HUES64 (cell line): Measurements from ENCODE around the gene NKAIN1.
"Not testable (repeated sequence)": the region's sequence is repeated elsewhere in the genome, so short reads cannot be mapped to it uniquely, and the experiment has no call there.

Experiments
- H3K27ac ChIP-seq: 2 replicates; pipeline ENCODE4 v1.7.0; 2013; ENCODE audit warnings: low read depth, low read length, inconsistent platforms
- H3K27me3 ChIP-seq: 2 replicates; pipeline ENCODE4 v1.6.1; 2013; ENCODE audit warnings: mild to moderate bottlenecking, low read length; ENCODE audit not compliant: insufficient read depth
- H3K36me3 ChIP-seq: 2 replicates; pipeline ENCODE4 v1.6.1; 2013; ENCODE audit warnings: mild to moderate bottlenecking, low read length; ENCODE audit not compliant: insufficient read depth
- H3K4me1 ChIP-seq: 2 replicates; pipeline ENCODE4 v1.6.1; 2013; ENCODE audit warnings: mild to moderate bottlenecking, low read length, moderate library complexity; ENCODE audit not compliant: insufficient read depth
- H3K4me3 ChIP-seq: 2 replicates; pipeline ENCODE4 v1.5.1; 2013; ENCODE audit warnings: mild to moderate bottlenecking, low read length, moderate library complexity
- H3K9ac ChIP-seq: 2 replicates; pipeline ENCODE4 v1.6.1; 2013; ENCODE audit warnings: mild to moderate bottlenecking, low read depth, low read length
- H3K9me3 ChIP-seq: 2 replicates; pipeline ENCODE4 v1.6.1; 2013; ENCODE audit warnings: low read depth, low read length; ENCODE audit not compliant: insufficient read depth
- WGBS: fragments of 150-250, 120-280 bp; methylation state at CpG from one replicate; pipeline ENCODE4 v1.1.7; 2013; ENCODE audit warnings: missing lambda C conversion rate; 5-methylcytosine and 5-hydroxymethylcytosine counted together

The NKAIN1 gene

DNA sequence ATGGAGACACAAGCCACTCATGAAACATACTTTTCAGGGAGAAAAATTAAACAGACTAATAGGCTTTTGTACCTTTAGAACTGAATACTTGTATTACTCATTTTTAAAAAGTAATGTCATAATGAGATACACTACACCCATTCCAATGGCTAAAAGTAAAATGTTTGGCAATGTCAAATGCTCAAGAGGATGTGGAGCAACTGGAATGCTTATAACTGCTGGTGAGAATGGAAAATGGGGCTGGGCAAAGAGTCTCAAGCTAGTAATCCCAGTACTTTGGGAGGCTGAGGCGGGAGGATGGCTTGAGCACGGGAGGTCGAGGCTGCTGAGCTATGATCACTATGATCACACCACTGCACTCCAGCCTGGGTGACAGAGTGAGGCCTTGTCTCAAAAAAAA is 86.3 kb downstream of the NKAIN1 start:
- Histone ChIP-seq H3K4me3 (no peak overlapping the region), H3K36me3 (no peaks in the 10 kb centered on the region), H3K9me3 (0 out of 2 replicates have a peak, but pooled peaks cover 5% of the 10 kb centered on the region), H3K9ac (no peak overlapping the region), H3K27ac (no peak overlapping the region), H3K27me3 (no peaks in the 10 kb centered on the region), H3K4me1 (peaks cover 9% of the 10 kb centered on the region)
- WGBS, result 94% methylated on average over 3 of the region's 3 CpGs

DNA sequence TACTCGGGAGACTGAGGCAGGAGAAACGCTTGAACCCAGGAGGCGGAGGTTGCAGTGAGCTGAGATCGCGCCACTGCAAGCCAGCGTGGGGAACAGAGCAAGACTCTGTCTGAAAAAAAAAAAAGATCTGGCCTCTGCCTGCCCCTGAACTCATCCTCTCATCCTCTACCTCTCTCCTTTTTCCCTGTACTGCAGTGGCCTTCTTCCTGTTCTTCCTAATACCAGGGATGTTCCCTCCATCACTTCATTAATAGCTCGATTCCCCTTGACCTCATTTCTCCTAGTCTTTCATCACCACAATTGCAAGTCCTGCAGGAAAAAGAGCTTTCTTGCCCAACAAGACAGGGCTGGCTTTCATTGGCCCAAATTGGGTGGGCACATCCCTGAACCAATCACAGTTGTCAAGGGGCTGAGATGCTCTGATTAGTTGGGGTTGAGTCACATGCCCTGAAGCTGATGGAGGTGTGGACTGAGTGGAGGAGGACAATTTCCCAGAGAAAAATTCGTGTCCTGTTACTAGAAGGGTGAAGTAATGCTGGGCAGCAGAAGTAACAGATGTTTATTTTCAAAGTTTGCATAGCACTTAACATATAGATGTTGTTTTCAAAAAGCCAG is 87.4 kb downstream of the NKAIN1 start:
- no peak overlapping the region for H3K4me3 ChIP-seq
- H3K9ac ChIP-seq, result no peak overlapping the region
- H3K36me3 ChIP-seq, result no peaks in the 10 kb centered on the region
- no peak overlapping the region for H3K27ac ChIP-seq
- H3K27me3 ChIP-seq, result no peaks in the 10 kb centered on the region
- 89% methylated on average over 8 of the region's 8 CpGs for WGBS
- peaks cover 9% of the 10 kb centered on the region for H3K4me1 ChIP-seq
- H3K9me3 ChIP-seq, result 0 out of 2 replicates have a peak, but pooled peaks cover 5% of the 10 kb centered on the region

DNA sequence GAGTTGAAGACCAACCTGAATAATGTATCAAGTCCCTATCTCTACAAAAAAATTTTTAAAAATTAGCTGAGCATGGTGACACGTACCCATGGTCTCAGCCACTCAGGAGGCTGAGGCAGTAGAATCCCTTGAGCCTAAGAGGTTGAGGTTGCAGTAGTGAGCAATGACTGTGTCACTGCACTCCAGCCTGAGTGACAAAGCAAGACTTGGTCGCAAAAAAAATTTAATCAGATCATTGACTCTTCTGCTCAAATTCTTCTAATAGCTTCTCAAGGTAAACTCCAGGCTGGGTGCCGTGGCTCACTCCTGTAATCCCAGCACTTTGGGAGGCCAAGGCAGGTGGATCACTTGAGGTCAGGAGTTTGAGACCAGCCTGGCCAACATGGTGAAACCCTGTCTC is 88.3 kb downstream of the NKAIN1 start:
- no peak overlapping the region for H3K9ac ChIP-seq
- no peaks in the 10 kb centered on the region for H3K27me3 ChIP-seq
- H3K27ac ChIP-seq, result no peak overlapping the region
- H3K36me3 ChIP-seq, result no peaks in the 10 kb centered on the region
- no peak overlapping the region for H3K4me3 ChIP-seq
- peaks cover 9% of the 10 kb centered on the region for H3K4me1 ChIP-seq
- WGBS, result 94% methylated on average over 3 of the region's 3 CpGs
- H3K9me3 ChIP-seq, result 0 out of 2 replicates have a peak, but pooled peaks cover 5% of the 10 kb centered on the region

DNA sequence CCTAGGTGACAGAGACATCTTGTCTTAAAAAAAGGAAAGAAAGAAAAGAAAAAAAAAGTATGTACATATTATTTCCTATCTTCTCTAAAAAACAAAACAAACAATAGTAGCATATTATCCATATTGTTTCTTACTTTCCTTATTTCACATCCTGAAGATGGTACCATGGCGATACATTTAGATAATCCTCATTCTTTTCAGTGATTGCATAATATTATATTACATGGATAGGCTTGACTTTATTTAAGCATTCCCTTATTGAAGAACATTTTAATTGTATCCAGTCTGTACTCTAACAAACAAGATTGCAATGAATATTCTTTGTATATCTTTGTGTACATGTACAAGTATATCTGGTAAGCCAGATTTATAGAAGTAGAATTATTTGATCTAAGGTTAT is 91.3 kb downstream of the NKAIN1 start:
- H3K4me1 ChIP-seq, result no peaks in the 10 kb centered on the region
- H3K27me3 ChIP-seq, result no peaks in the 10 kb centered on the region
- H3K9me3 ChIP-seq, result 0 out of 2 replicates have a peak, but pooled peaks cover 3% of the 10 kb centered on the region
- no peaks in the 10 kb centered on the region for H3K36me3 ChIP-seq
- no peak overlapping the region for H3K9ac ChIP-seq
- H3K27ac ChIP-seq, result no peak overlapping the region
- H3K4me3 ChIP-seq, result no peak overlapping the region
- WGBS, result 100% methylated on average over 1 of the region's 1 CpG

DNA sequence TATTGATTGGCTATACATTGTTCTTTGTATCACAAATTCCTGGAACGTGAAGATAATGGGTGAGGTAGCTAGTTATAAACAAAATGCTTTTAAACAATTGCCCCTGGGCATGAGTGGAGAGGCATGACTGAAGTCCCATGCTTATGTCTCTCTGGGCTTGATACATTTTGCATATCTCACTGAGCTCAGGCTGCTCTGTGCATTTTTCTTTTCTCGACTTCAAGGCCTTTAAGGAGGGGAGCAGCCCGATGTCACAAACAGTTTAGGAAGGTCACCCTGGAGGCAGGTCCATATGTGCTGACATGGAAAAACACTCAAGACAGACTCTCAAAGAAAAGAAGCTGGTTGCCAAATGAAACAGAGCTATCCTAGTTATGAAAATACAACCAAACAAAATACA is 94.0 kb downstream of the NKAIN1 start:
- no peaks in the 10 kb centered on the region for H3K9me3 ChIP-seq
- WGBS, result 68% methylated on average over 3 of the region's 3 CpGs
- no peak overlapping the region for H3K4me3 ChIP-seq

DNA sequence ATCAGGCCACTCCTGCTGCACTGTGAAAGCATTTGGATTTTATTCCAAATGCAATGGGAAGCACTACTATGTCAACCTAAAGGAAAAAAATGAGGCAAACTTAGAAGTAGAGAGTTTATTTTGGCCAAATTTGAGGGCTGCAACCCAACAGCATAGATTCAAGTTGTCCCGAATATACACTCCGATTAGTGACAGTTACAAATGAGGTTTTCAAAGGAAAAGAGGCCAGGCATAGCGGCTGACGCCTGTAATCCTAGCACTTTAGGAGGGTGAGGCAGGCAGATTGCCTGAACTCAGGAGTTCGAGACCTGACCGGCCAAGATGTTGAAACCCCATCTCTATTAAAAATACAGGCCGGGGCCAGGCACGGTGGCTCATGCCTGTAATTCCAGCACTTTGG is 95.2 kb downstream of the NKAIN1 start:
- Histone ChIP-seq H3K27ac (no peak overlapping the region), H3K4me3 (no peak overlapping the region), H3K27me3 (no peaks in the 10 kb centered on the region), H3K9ac (no peak overlapping the region), H3K4me1 (no peaks in the 10 kb centered on the region), H3K36me3 (no peaks in the 10 kb centered on the region), H3K9me3 (no peaks in the 10 kb centered on the region)
- 92% methylated on average over 8 of the region's 8 CpGs for WGBS

More for the DNA sequence above, 94.0 kb downstream of the NKAIN1 start:
- no peaks in the 10 kb centered on the region for H3K27me3 ChIP-seq
- H3K36me3 ChIP-seq, result no peaks in the 10 kb centered on the region
- no peak overlapping the region for H3K27ac ChIP-seq
- H3K9ac ChIP-seq, result no peak overlapping the region
- H3K4me1 ChIP-seq, result no peaks in the 10 kb centered on the region

DNA sequence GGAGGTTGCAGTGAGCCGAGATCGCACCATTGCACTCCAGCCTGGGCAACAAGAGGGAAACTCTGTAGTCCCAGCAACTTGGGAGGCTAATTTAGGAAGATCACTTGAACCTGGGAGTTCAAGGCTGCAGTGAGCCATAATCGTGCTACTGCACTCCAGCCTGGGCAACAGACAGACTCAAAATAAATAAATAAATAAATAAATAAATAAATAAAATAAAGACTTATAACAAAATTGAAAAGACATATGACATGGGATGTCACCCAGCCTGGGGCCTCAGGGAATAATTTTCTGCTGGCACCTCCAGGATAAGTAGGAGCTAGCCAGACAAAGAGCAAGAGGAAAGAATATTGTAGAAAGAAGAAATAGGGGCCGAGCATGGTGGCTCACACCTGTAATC is 96.2 kb downstream of the NKAIN1 start:
- Histone ChIP-seq H3K36me3 (no peaks in the 10 kb centered on the region), H3K9ac (no peak overlapping the region), H3K27me3 (no peaks in the 10 kb centered on the region), H3K9me3 (no peaks in the 10 kb centered on the region), H3K4me1 (no peaks in the 10 kb centered on the region), H3K4me3 (no peak overlapping the region), H3K27ac (no peak overlapping the region)
- WGBS, result 95% methylated on average over 3 of the region's 4 CpGs

DNA sequence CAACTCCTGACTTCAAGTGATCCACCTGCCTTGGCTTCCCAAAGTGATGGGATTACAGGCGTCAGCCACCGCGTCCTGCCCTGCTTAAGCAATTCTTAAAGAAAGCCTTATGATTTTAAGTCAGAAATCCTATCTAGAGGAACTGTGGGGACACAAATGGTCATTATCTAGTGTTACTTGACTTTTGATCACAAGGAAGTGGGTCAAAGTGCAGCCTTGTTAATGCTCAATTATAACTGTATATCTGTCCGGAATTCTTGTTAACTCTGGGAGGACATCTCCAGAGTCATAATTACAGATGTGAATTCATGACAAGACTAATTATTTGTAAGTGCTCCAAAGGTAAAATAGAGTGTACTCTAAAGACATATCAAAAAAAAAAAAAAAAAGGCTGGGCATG is 97.3 kb downstream of the NKAIN1 start:
- H3K27me3 ChIP-seq, result no peaks in the 10 kb centered on the region
- no peak overlapping the region for H3K4me3 ChIP-seq
- H3K27ac ChIP-seq, result no peak overlapping the region
- WGBS, result 99% methylated on average over 4 of the region's 4 CpGs
- no peak overlapping the region for H3K9ac ChIP-seq
- H3K4me1 ChIP-seq, result no peaks in the 10 kb centered on the region
- H3K36me3 ChIP-seq, result no peaks in the 10 kb centered on the region
- H3K9me3 ChIP-seq, result no peaks in the 10 kb centered on the region

DNA sequence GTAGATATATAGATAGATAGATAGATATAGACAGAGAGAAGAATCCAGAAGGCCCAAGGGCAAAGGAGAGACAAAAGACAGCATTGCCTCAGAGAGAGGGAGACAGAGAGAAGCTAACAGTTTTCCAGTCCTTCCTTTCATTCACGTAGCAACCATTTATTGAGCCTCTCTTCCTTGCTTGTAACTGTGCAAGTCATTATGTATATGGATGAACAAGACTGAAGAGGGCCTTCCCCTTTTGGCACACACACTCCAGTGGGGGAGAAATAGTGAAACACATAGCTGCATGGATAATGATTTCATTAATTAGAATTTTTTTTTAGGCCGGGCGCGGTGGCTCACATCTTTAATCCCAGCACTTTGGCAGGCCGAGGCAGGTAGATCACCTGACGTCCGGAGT is 99.4 kb downstream of the NKAIN1 start:
- Histone ChIP-seq H3K36me3 (no peaks in the 10 kb centered on the region), H3K9ac (no peak overlapping the region), H3K9me3 (no peaks in the 10 kb centered on the region), H3K4me3 (no peak overlapping the region), H3K4me1 (no peaks in the 10 kb centered on the region), H3K27me3 (no peaks in the 10 kb centered on the region), H3K27ac (no peak overlapping the region)
- 95% methylated on average over 6 of the region's 7 CpGs for whole genome bisulfite sequencing

DNA sequence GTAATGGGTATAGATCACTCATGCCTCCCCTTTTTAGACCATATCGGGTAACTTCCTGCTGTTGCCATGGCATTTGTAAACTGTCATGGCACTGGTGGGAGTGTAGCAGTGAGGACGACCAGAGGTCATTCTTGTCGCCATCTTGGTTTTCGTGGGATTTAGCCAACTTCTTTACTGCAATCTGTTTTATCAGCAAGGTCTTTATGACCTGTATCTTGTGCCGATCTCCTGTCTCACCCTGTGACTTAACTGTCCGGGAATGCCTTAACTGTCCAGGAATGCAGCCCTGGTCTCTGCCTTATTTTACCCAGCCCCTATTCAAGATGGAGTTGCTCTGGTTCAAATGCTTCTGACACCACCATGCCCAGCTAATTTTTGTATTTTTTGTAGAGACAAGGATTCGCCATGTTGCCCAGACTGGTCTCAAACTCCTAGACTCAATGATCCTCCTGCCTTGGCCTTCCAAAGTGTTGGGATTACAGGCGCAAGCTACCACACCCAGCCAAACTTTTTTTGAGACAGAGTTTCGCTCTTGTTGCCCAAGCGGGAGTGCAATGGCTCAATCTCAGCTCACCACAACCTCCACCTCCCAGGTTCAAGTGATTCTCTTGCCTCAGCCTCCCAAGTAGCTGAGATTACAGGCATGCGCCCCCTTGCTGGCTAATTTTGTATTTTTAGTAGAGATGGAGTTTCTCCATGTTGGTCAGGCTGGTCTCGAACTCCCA is 100.7 kb downstream of the NKAIN1 start:
- H3K4me3 ChIP-seq, H3K9me3 ChIP-seq, H3K27ac ChIP-seq, H3K4me1 ChIP-seq, H3K27me3 ChIP-seq, H3K36me3 ChIP-seq, H3K9ac ChIP-seq: not testable (repeated sequence)
- WGBS, result 90% methylated on average over 12 of the region's 12 CpGs

DNA sequence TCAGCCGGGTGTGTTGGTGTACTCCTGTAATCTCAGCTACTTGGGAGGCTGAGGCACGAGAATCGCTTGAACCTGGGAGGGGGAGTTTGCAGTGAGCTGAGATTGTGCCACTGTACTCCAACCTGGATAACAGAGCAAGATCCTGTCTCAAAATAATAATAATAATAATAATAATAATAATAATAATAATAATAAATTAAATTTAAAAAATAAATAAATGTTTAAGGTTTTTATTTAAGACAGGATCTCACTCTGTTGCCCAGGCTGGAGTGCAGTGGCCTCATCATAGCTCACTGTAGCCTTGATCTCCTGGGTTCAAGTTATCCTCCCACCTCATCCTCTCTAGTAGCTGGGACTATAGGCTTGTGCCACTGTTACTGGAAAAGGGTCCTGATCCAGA is 101.8 kb downstream of the NKAIN1 start:
- not testable (repeated sequence) for H3K27ac ChIP-seq, H3K4me1 ChIP-seq, H3K4me3 ChIP-seq, H3K9ac ChIP-seq, H3K27me3 ChIP-seq, H3K36me3 ChIP-seq, H3K9me3 ChIP-seq
- WGBS, result 92% methylated on average over 3 of the region's 3 CpGs
